Loucy (cell line): ENCODE results near the gene HSD3B2.

Experiments
- H2AFZ ChIP-seq: fragments of 200-600 bp; sonication (generic); 2 replicates; pipeline ENCODE4 v1.6.0; 2016; ENCODE audit warnings: antibody characterized with exemption, mild to moderate bottlenecking, low read length, moderate library complexity
- H3F3A ChIP-seq: fragments of 200-600 bp; 2 replicates; pipeline ENCODE4 v1.6.0; 2016; ENCODE audit warnings: antibody characterized with exemption, low read depth, mild to moderate bottlenecking
- H3K27me3 ChIP-seq: fragments of 200-600 bp; sonication (generic); 2 replicates; pipeline ENCODE4 v1.6.1; 2014; ENCODE audit warnings: low read length, mild to moderate bottlenecking; ENCODE audit not compliant: insufficient read depth, poor library complexity, severe bottlenecking
- H3K36me3 ChIP-seq: fragments of 200-600 bp; sonication (generic); 2 replicates; pipeline ENCODE4 v1.6.1; 2016; ENCODE audit warnings: low read length; ENCODE audit not compliant: insufficient read depth
- H3K4me1 ChIP-seq: fragments of 200-600 bp; sonication (generic); 2 replicates; pipeline ENCODE4 v1.5.1; 2014; ENCODE audit warnings: low read length, mild to moderate bottlenecking; ENCODE audit not compliant: insufficient read depth, poor library complexity, severe bottlenecking
- H3K4me2 ChIP-seq: fragments of 200-600 bp; sonication (generic); 2 replicates; pipeline ENCODE4 v1.6.0; 2014; ENCODE audit warnings: antibody characterized with exemption, low read length, low read depth, mild to moderate bottlenecking; ENCODE audit not compliant: poor library complexity, severe bottlenecking
- H3K4me3 ChIP-seq: fragments of 200-600 bp; sonication (generic); 2 replicates; pipeline ENCODE4 v1.5.1; 2014; ENCODE audit warnings: low read length, mild to moderate bottlenecking, mixed read lengths; ENCODE audit not compliant: poor library complexity, severe bottlenecking
- H3K79me2 ChIP-seq: fragments of 200-600 bp; sonication (generic); 2 replicates; pipeline ENCODE4 v1.6.1; 2014; ENCODE audit warnings: low read length; ENCODE audit not compliant: insufficient read depth
- H3K9ac ChIP-seq: fragments of 200-600 bp; sonication (generic); 2 replicates; pipeline ENCODE4 v1.6.0; 2014; ENCODE audit warnings: mild to moderate bottlenecking, low read depth, low read length, moderate library complexity; ENCODE audit not compliant: poor library complexity, severe bottlenecking
- H3K9me2 ChIP-seq: fragments of 200-600 bp; sonication (generic); replicated peaks from 2 replicates; pipeline ENCODE4 v1.6.1; 2016; ENCODE audit warnings: low read depth, low read length, mixed read lengths
- H3K9me3 ChIP-seq: fragments of 200-600 bp; sonication (generic); 2 replicates; pipeline ENCODE4 v1.6.1; 2014; ENCODE audit warnings: mild to moderate bottlenecking, antibody characterized with exemption, low read length, low read depth; ENCODE audit not compliant: insufficient read depth
- H4K20me1 ChIP-seq: fragments of 200-600 bp; sonication (generic); 2 replicates; pipeline ENCODE4 v1.6.0; 2014; ENCODE audit warnings: antibody characterized with exemption, low read length, mild to moderate bottlenecking; ENCODE audit not compliant: insufficient read depth, poor library complexity, severe bottlenecking
- CTCF ChIP-seq: fragments of 200-600 bp; sonication (generic); conservative IDR thresholded peaks from 2 replicates; pipeline ENCODE4 v1.5.1; 2014; ENCODE audit warnings: mild to moderate bottlenecking, antibody characterized with exemption, low read length
- EZH2phosphoT487 ChIP-seq: fragments of 200-600 bp; IDR thresholded peaks from 2 replicates; pipeline ENCODE4 v1.6.1; 2018; ENCODE audit warnings: antibody characterized with exemption, mild to moderate bottlenecking, moderate library complexity, borderline replicate concordance

Gene HSD3B2

GRCh38 chr1:119380304-119380703 lies 34.6 kb upstream of the HSD3B2 start:
- TF ChIP-seq CTCF: no peak
- no peak for TF ChIP-seq EZH2phosphoT487
- no peak overlapping the region for H3K9ac ChIP-seq
- H3K4me1 ChIP-seq: no peaks in the 10 kb centered on the region
- H4K20me1 ChIP-seq: no peaks in the 10 kb centered on the region
- H3K4me2 ChIP-seq: no peak overlapping the region
- H3K79me2 ChIP-seq: no peaks in the 10 kb centered on the region
- H3K36me3 ChIP-seq: no peaks in the 10 kb centered on the region
- H3F3A ChIP-seq: no peaks in the 10 kb centered on the region
- H2AFZ ChIP-seq: no peak overlapping the region
- no peaks in the 10 kb centered on the region for H3K27me3 ChIP-seq
- H3K4me3 ChIP-seq: no peak overlapping the region
- H3K9me2 ChIP-seq: no peaks in the 10 kb centered on the region
- no peaks in the 10 kb centered on the region for H3K9me3 ChIP-seq

GRCh38 chr1:119380983-119381662 lies 33.8 kb upstream of the HSD3B2 start:
- H3K4me1 ChIP-seq: no peaks in the 10 kb centered on the region
- H3K9me2 ChIP-seq: no peaks in the 10 kb centered on the region
- no peak overlapping the region for H3K4me3 ChIP-seq
- no peaks in the 10 kb centered on the region for H3K27me3 ChIP-seq
- no peaks in the 10 kb centered on the region for H3F3A ChIP-seq
- H3K36me3 ChIP-seq: no peaks in the 10 kb centered on the region
- H3K79me2 ChIP-seq: no peaks in the 10 kb centered on the region
- H3K9ac ChIP-seq: no peak overlapping the region
- H2AFZ ChIP-seq: no peak overlapping the region
- no peak overlapping the region for H3K4me2 ChIP-seq
- H3K9me3 ChIP-seq: no peaks in the 10 kb centered on the region
- TF ChIP-seq EZH2phosphoT487 (no peak), CTCF (no peak)
- H4K20me1 ChIP-seq: no peaks in the 10 kb centered on the region

GRCh38 chr1:119384591-119384990 lies 30.4 kb upstream of the HSD3B2 start:
- H2AFZ ChIP-seq: no peak overlapping the region
- H3K9ac ChIP-seq: no peak overlapping the region
- no peaks in the 10 kb centered on the region for H3K9me3 ChIP-seq
- H3K4me3 ChIP-seq: no peak overlapping the region
- H3K79me2 ChIP-seq: no peaks in the 10 kb centered on the region
- no peaks in the 10 kb centered on the region for H3F3A ChIP-seq
- no peaks in the 10 kb centered on the region for H4K20me1 ChIP-seq
- H3K27me3 ChIP-seq: no peaks in the 10 kb centered on the region
- no peaks in the 10 kb centered on the region for H3K9me2 ChIP-seq
- H3K4me1 ChIP-seq: no peaks in the 10 kb centered on the region
- no peaks in the 10 kb centered on the region for H3K36me3 ChIP-seq
- TF ChIP-seq CTCF (no peak), EZH2phosphoT487 (no peak)
- H3K4me2 ChIP-seq: no peak overlapping the region
